K562 (cell line): ENCODE data around the gene IL1RL2. TPM values are rescaled to one million over a fixed set of nuclear protein-coding genes. Genes with fewer than 3 reads are reported as not detected.

Source experiments
- ARID2 ChIP-seq: fragments of 450-650 bp; IDR thresholded peaks from 2 replicates; pipeline ENCODE4 v1.6.1; 2017; ENCODE audit warnings: antibody characterized with exemption, mild to moderate bottlenecking
- ATF3 ChIP-seq, 2 experiments: fragments of 450-650 bp in 1 of 2; sonication (generic) in 1 of 2; formaldehyde crosslinking in 1 of 2; IDR thresholded peaks in 1 of 2; conservative IDR thresholded peaks in 1 of 2; 2 replicates each; pipeline versions ENCODE4 v1.6.1 to v1.8.1; 2016 to 2023; ENCODE audit warnings: mild to moderate bottlenecking in 2 of 2, moderate library complexity in 2 of 2, inconsistent platforms in 1 of 2, missing genetic modification reagents in 1 of 2
- CEBPG ChIP-seq, 3 experiments: fragments of 200-800 bp in 1 of 3; sonication (Bioruptor generic) in 1 of 3; sonication (generic) in 1 of 3; formaldehyde crosslinking in 1 of 3; IDR thresholded peaks in 2 of 3; conservative IDR thresholded peaks in 1 of 3; 2 replicates each; pipeline versions ENCODE4 v1.6.1 to v1.8.0; 2016 to 2022; ENCODE audit warnings: missing compliant biosample characterization in 2 of 3, missing genetic modification characterization in 2 of 3, mild to moderate bottlenecking in 1 of 3, missing genetic modification reagents in 1 of 3
- ELK1 ChIP-seq: sonication (generic); formaldehyde crosslinking; IDR thresholded peaks from 2 replicates; pipeline ENCODE4 v1.8.1; 2022; ENCODE audit warnings: missing genetic modification reagents
- GATAD2B ChIP-seq: fragments of 450-650 bp; IDR thresholded peaks from 2 replicates; pipeline ENCODE4 v1.6.1; 2017; ENCODE audit warnings: mild to moderate bottlenecking, borderline replicate concordance
- GTF3C2 ChIP-seq: IDR thresholded peaks from 3 replicates; pipeline ENCODE4 v1.6.1; 2011; ENCODE audit warnings: borderline replicate concordance, mild to moderate bottlenecking, moderate library complexity; ENCODE audit not compliant: insufficient read length; ENCODE audit errors: extremely low read depth
- MAFG ChIP-seq: fragments of 450-650 bp; conservative IDR thresholded peaks from 2 replicates; pipeline ENCODE4 v1.6.1; 2016; ENCODE audit warnings: missing genetic modification characterization, missing compliant biosample characterization
- MAX ChIP-seq: sonication (generic); formaldehyde crosslinking; IDR thresholded peaks from 2 replicates; pipeline ENCODE4 v1.9.0; 2022; ENCODE audit warnings: mild to moderate bottlenecking, missing genetic modification reagents
- NFXL1 ChIP-seq: fragments of 450-650 bp; formaldehyde crosslinking; IDR thresholded peaks from 2 replicates; pipeline ENCODE4 v1.4.0; 2021; ENCODE audit warnings: mild to moderate bottlenecking
- NR2C1 ChIP-seq, 2 experiments: fragments of 450-650 bp; IDR thresholded peaks; 2 replicates each; pipeline ENCODE4 v1.6.1; 2017; ENCODE audit warnings: mild to moderate bottlenecking in 2 of 2, antibody characterized with exemption in 1 of 2, inconsistent platforms in 1 of 2, missing compliant biosample characterization in 1 of 2, missing genetic modification characterization in 1 of 2
- PHF8 ChIP-seq: fragments of 200-600 bp; sonication (generic); IDR thresholded peaks from 2 replicates; pipeline ENCODE4 v1.6.1; 2012; ENCODE audit warnings: mixed run types, mild to moderate bottlenecking, inconsistent platforms, low read length, moderate library complexity, borderline replicate concordance
- POLR2H ChIP-seq: IDR thresholded peaks from 2 replicates; pipeline ENCODE4 v1.6.1; 2016; ENCODE audit warnings: missing genetic modification characterization, low read depth, mild to moderate bottlenecking, control low read depth, missing compliant biosample characterization, moderate library complexity
- RBFOX2 ChIP-seq: fragments of 200-400 bp; formaldehyde crosslinking; IDR thresholded peaks from 2 replicates; pipeline ENCODE4 v1.6.1; 2017; ENCODE audit warnings: low read depth, mild to moderate bottlenecking, low read length, moderate library complexity
- TCF3 ChIP-seq: sonication (generic); formaldehyde crosslinking; IDR thresholded peaks from 2 replicates; pipeline ENCODE4 v1.4.0; 2020; ENCODE audit warnings: mild to moderate bottlenecking, missing genetic modification reagents
- TGIF2 ChIP-seq: sonication (generic); formaldehyde crosslinking; IDR thresholded peaks from 2 replicates; pipeline ENCODE4 v1.8.1; 2022; ENCODE audit warnings: mild to moderate bottlenecking, missing genetic modification reagents, moderate library complexity
- USF2 ChIP-seq: sonication (generic); formaldehyde crosslinking; IDR thresholded peaks from 2 replicates; pipeline ENCODE4 v1.5.0; 2020; ENCODE audit warnings: missing genetic modification reagents
- ZBTB17 ChIP-seq: fragments of 450-650 bp; formaldehyde crosslinking; IDR thresholded peaks from 2 replicates; pipeline ENCODE4 v1.4.0; 2020; ENCODE audit warnings: mild to moderate bottlenecking
- ZNF274 ChIP-seq: IDR thresholded peaks from 2 replicates; pipeline ENCODE4 v1.6.1; 2011; ENCODE audit warnings: low read depth, mild to moderate bottlenecking, low read length, moderate library complexity, borderline replicate concordance
- ZNF384 ChIP-seq: IDR thresholded peaks from 2 replicates; pipeline ENCODE4 v1.6.1; 2012; ENCODE audit warnings: low read depth, low read length, improper control_type of control experiment
- ZNF668 ChIP-seq: fragments of 250-450 bp; sonication (Bioruptor Pico); IDR thresholded peaks from 2 replicates; pipeline ENCODE4 v1.8.0; 2022; ENCODE audit warnings: mild to moderate bottlenecking, inconsistent platforms
- polyA plus RNA-seq, 8 experiments: library from polyadenylated mRNA; depleted of rRNA in 4 of 8; stranded (reverse) in 5 of 8; unstranded in 3 of 8; fragments of >200 nt; fragmentation: Nextera tagmentation in 2 of 8; fragmentation: Illumina TruSeq in 1 of 8; extraction: Ambion mirVana in 2 of 8; extraction: Trizol in 1 of 8; gene quantifications; 2 replicates each; pipeline versions ENCODE4 v1.2.1 to v1.2.3, GENCODE V29; 2011 to 2014; ENCODE audit warnings: inconsistent platforms in 1 of 8, missing spikeins in 1 of 8
- total RNA-seq, 7 experiments: library from RNA; depleted of rRNA in 6 of 7; stranded (reverse); fragments of >200 nt in 6 of 7; fragmentation: Illumina TruSeq in 2 of 7; extraction: Trizol in 2 of 7; gene quantifications; 2 replicates each; pipeline versions ENCODE4 v1.2.1 to v1.2.3, GENCODE V29; 2011 to 2021; ENCODE audit warnings: low replicate concordance in 1 of 7

Gene IL1RL2
- total and polyA plus RNA-seq, 9 of the 15 experiments (the other 6 are each of a cell fraction or from before 2014, with no cell fraction given): not detected

GRCh38 chr2:102141970-102142828 is 44.6 kb upstream of the IL1RL2 start, which contains the start of gene IL1R1 (continued):
- no peak for TF ChIP-seq ZNF668
- no peak for TF ChIP-seq ARID2
- TF ChIP-seq ZNF274: no peak
- no peak for TF ChIP-seq CEBPG (CRISPR knock-in tag; IDR thresholded peaks at IDR 0.05)
- TF ChIP-seq CEBPG (tag; conservative IDR thresholded peaks at IDR 0.05 in 1 of 2, IDR thresholded peaks at IDR 0.05 in 1 of 2): no peak
- peak; percentile 59 for TF ChIP-seq RBFOX2
- no peak for TF ChIP-seq ELK1
- no peak for TF ChIP-seq TGIF2 (CRISPR knock-in tag)
- TF ChIP-seq ATF3 (IDR thresholded peaks at IDR 0.05): no peak
- no peak for TF ChIP-seq ATF3 (CRISPR knock-in tag; conservative IDR thresholded peaks at IDR 0.05)
- TF ChIP-seq POLR2H: no peak
- TF ChIP-seq NR2C1 (IDR thresholded peaks at IDR 0.05): no peak
- TF ChIP-seq NR2C1 (tag; IDR thresholded peaks at IDR 0.05): no peak
- no peak for TF ChIP-seq NFXL1 (CRISPR knock-in tag)
- TF ChIP-seq MAFG: no peak
- TF ChIP-seq ZNF384: no peak
- peak; percentile 59; the same call in 1 of the 2 replicates for TF ChIP-seq GATAD2B
- TF ChIP-seq MAX (CRISPR knock-in tag): no peak
- no peak for TF ChIP-seq ZBTB17 (CRISPR knock-in tag)
- TF ChIP-seq USF2 (CRISPR knock-in tag): no peak
- TF ChIP-seq TCF3 (CRISPR knock-in tag): no peak
- peak; percentile 55; the same call in 1 of the 2 replicates for TF ChIP-seq PHF8
- no peak for TF ChIP-seq GTF3C2
